Panc1 (cell line): ENCODE data around the gene ZFC3H1. TPM values are rescaled to one million over a fixed set of nuclear protein-coding genes. Genes with fewer than 3 reads are reported as not detected.

Experiments
- ATAC-seq: fragments of 200-7000 bp; cut with Tn5 transposase; 2 replicates; pipeline ENCODE4 v1.9.1; 2020; ENCODE audit warnings: mild to moderate bottlenecking, moderate library complexity
- BruUV-seq: library from RNA; stranded (reverse); fragments of 400-500 nt; replicated peaks from 2 replicates; lab custom pipeline; 2021; lab: Mats Ljungman, UMichigan
- CTCF ChIA-PET: fragments of 300-600 bp; sonication (Branson Sonifier 250); formaldehyde crosslinking; loops from one replicate; lab custom pipeline; 2022; ENCODE audit warnings: antibody characterized with exemption; lab: Charles Lee
- POLR2A ChIA-PET: fragments of 300-600 bp; sonication (Branson Sonifier 250); formaldehyde crosslinking; loops from one replicate; lab custom pipeline; 2022; ENCODE audit warnings: antibody characterized with exemption; lab: Charles Lee
- DNase-seq: peaks from one replicate; pipeline ENCODE4 v3.0.0-alpha.2; 2010; ENCODE audit warnings: low read depth, low spot score
- H3K27ac ChIP-seq: 2 replicates; pipeline ENCODE4 v1.5.1; 2011; ENCODE audit warnings: mild to moderate bottlenecking, low read length, inconsistent platforms
- H3K27me3 ChIP-seq: fragments of 200-500 bp; sonication (Bioruptor generic); 2 replicates; pipeline ENCODE4 v1.6.0; 2014; ENCODE audit warnings: low read length, inconsistent platforms; ENCODE audit not compliant: control insufficient read depth, insufficient read depth
- H3K36me3 ChIP-seq: fragments of 200-500 bp; sonication (Bioruptor generic); 2 replicates; pipeline ENCODE4 v1.5.1; 2014; ENCODE audit warnings: inconsistent platforms, mild to moderate bottlenecking, low read length, moderate library complexity; ENCODE audit not compliant: control insufficient read depth, insufficient read depth
- H3K4me1 ChIP-seq: 2 replicates; pipeline ENCODE4 v1.5.1; 2011; ENCODE audit warnings: inconsistent platforms, mild to moderate bottlenecking, low read length, moderate library complexity; ENCODE audit not compliant: control insufficient read depth, insufficient read depth
- H3K4me3 ChIP-seq, 2 experiments: 2 replicates each; pipeline ENCODE4 v1.5.1; 2011 to 2012; ENCODE audit warnings: low read depth in 2 of 2, low read length in 2 of 2, mild to moderate bottlenecking in 2 of 2, inconsistent platforms in 1 of 2, moderate library complexity in 1 of 2
- H3K9me3 ChIP-seq: fragments of 200-500 bp; sonication (Bioruptor generic); 2 replicates; pipeline ENCODE4 v1.5.1; 2014; ENCODE audit warnings: low read depth, mild to moderate bottlenecking, inconsistent platforms, low read length, moderate library complexity; ENCODE audit not compliant: control insufficient read depth, insufficient read depth
- POLR2AphosphoS5 ChIP-seq: IDR thresholded peaks from 2 replicates; pipeline ENCODE4 v1.6.1; 2012; ENCODE audit warnings: mild to moderate bottlenecking, low read depth, low read length, moderate library complexity
- SIN3A ChIP-seq: IDR thresholded peaks from 2 replicates; pipeline ENCODE4 v1.6.1; 2012; ENCODE audit warnings: low read depth, mild to moderate bottlenecking, low read length, moderate library complexity, borderline replicate concordance; ENCODE audit not compliant: insufficient read depth
- TCF7L2 ChIP-seq: IDR thresholded peaks from 2 replicates; pipeline ENCODE4 v1.6.1; 2011; ENCODE audit warnings: mild to moderate bottlenecking, low read depth, low read length, inconsistent platforms
- in situ Hi-C: cut with HindIII; loops from 2 replicates; pipeline ENCODE4 v1.10.0; 2016; ENCODE audit warnings: low sequenced_read_pairs, low pct_unique_long_range_greater_than_20kb
- intact Hi-C: fragments of 100-400 bp; cut with micrococcal nuclease; formaldehyde crosslinking; loops from one replicate; pipeline ENCODE4 v1.10.0; 2022; ENCODE audit not compliant: unreplicated experiment
- total RNA-seq: library from RNA; stranded (reverse); gene quantifications from one replicate; pipeline ENCODE4 v1.2.1, GENCODE V29; 2021; ENCODE audit not compliant: unreplicated experiment
- TF ChIP-seq, protein P1 (sequence below), 2 experiments: IDR thresholded peaks; 2 replicates each; pipeline ENCODE4 v1.6.1; 2011 to 2012; ENCODE audit warnings: low read depth in 2 of 2, control low read depth in 1 of 2, low read length in 1 of 2, mild to moderate bottlenecking in 1 of 2, moderate library complexity in 1 of 2; ENCODE audit not compliant: insufficient read depth in 1 of 2
- TF ChIP-seq, protein P2 (sequence below): fragments of 450-650 bp; IDR thresholded peaks from 2 replicates; pipeline ENCODE4 v1.5.1; 2017; ENCODE audit warnings: mild to moderate bottlenecking

Gene ZFC3H1
- total RNA-seq, 1 experiment from 2014 or later = 38.2 TPM

DNA sequence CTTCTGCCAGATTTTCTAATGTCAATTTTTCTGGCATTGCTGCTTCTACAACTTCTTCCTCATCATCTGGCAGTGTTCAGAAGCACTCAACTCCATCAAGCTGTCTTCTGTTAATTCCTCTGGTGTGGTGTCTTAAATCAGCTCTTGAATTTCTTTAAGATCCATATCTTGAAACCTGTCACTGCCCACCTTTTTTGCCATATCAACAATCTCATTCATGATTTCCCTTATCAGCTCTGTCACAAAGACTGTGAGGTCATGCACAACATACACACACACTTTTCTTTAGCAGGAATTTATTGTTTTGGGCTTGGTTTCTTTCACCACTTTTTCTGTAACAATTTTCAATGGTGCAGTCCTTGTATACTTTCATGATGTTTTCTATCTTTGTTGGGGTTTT is 7.7 kb upstream of the ZFC3H1 start:
- intact Hi-C loops = no loop called here
- CTCF ChIA-PET = no interaction called here
- Histone ChIP-seq H3K27ac (no peak overlapping the region), H3K36me3 (no peaks in the 10 kb centered on the region), H3K4me1 (no peaks in the 10 kb centered on the region), H3K9me3 (no peaks in the 10 kb centered on the region), H3K4me3 (no peak overlapping the region), H3K27me3 (no peaks in the 10 kb centered on the region)
- BruUV-seq = no TSS peak
- POLR2A ChIA-PET = no interaction called here
- TF ChIP-seq POLR2AphosphoS5 (no peak), TCF7L2 (no peak), SIN3A (no peak)
- TF ChIP-seq, protein P1, sequence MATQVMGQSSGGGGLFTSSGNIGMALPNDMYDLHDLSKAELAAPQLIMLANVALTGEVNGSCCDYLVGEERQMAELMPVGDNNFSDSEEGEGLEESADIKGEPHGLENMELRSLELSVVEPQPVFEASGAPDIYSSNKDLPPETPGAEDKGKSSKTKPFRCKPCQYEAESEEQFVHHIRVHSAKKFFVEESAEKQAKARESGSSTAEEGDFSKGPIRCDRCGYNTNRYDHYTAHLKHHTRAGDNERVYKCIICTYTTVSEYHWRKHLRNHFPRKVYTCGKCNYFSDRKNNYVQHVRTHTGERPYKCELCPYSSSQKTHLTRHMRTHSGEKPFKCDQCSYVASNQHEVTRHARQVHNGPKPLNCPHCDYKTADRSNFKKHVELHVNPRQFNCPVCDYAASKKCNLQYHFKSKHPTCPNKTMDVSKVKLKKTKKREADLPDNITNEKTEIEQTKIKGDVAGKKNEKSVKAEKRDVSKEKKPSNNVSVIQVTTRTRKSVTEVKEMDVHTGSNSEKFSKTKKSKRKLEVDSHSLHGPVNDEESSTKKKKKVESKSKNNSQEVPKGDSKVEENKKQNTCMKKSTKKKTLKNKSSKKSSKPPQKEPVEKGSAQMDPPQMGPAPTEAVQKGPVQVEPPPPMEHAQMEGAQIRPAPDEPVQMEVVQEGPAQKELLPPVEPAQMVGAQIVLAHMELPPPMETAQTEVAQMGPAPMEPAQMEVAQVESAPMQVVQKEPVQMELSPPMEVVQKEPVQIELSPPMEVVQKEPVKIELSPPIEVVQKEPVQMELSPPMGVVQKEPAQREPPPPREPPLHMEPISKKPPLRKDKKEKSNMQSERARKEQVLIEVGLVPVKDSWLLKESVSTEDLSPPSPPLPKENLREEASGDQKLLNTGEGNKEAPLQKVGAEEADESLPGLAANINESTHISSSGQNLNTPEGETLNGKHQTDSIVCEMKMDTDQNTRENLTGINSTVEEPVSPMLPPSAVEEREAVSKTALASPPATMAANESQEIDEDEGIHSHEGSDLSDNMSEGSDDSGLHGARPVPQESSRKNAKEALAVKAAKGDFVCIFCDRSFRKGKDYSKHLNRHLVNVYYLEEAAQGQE (IDR thresholded peaks at IDR 0.05; ENCODE audit: insufficient read depth in 1 of 2, low read depth in 2 of 2, low read length in 1 of 2) = no peak
- TF ChIP-seq, protein P2, sequence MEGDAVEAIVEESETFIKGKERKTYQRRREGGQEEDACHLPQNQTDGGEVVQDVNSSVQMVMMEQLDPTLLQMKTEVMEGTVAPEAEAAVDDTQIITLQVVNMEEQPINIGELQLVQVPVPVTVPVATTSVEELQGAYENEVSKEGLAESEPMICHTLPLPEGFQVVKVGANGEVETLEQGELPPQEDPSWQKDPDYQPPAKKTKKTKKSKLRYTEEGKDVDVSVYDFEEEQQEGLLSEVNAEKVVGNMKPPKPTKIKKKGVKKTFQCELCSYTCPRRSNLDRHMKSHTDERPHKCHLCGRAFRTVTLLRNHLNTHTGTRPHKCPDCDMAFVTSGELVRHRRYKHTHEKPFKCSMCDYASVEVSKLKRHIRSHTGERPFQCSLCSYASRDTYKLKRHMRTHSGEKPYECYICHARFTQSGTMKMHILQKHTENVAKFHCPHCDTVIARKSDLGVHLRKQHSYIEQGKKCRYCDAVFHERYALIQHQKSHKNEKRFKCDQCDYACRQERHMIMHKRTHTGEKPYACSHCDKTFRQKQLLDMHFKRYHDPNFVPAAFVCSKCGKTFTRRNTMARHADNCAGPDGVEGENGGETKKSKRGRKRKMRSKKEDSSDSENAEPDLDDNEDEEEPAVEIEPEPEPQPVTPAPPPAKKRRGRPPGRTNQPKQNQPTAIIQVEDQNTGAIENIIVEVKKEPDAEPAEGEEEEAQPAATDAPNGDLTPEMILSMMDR = no peak
- ATAC-seq (no peak), DNase-seq (no peak)
- in situ Hi-C loops = no loop called here

DNA sequence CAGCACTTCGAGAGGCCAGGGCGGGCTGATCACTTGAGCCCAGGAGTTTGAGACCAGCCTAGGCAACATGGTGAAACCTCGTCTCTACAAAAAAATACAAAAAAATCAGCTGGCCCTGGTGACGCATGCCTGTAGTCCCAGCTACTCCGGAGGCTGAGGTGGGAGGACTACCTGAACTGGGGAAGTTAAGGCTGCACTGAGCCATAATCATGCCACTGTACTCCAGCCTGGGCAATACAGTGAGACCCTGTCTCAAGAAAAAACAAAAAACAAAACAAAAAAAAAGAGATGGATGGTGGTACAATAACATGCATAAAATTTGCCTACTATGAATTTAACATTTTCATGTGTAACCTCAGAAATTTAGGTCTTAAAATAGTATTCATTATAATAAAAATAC is 2.6 kb upstream of the ZFC3H1 start:
- no peak overlapping the region for H3K27ac ChIP-seq
- H3K9me3 ChIP-seq = no peaks in the 10 kb centered on the region
- DNase-seq = no peak
- H3K36me3 ChIP-seq = peaks cover 5% of the 10 kb centered on the region; the same call in 1 of the 2 replicates
- ChIA-PET POLR2A (no interaction called here), CTCF (no interaction called here)
- TF ChIP-seq TCF7L2 (no peak), POLR2AphosphoS5 (no peak), SIN3A (no peak)
- TF ChIP-seq, protein P1 (IDR thresholded peaks at IDR 0.05; ENCODE audit: insufficient read depth in 1 of 2, low read depth in 2 of 2, low read length in 1 of 2) = no peak
- TF ChIP-seq, protein P2 = no peak
- no peak for ATAC-seq
- no peaks in the 10 kb centered on the region for H3K27me3 ChIP-seq
- peaks cover 8% of the 10 kb centered on the region; the same call in 1 of the 2 replicates for H3K4me1 ChIP-seq
- intact Hi-C loops = no loop called here
- BruUV-seq = no TSS peak
- H3K4me3 ChIP-seq = no peak overlapping the region
- in situ Hi-C loops = no loop called here
